ENCODE results near the gene ZNF248.
A peak's percentile ranks its signal among the peaks of the same experiment; 100 is the strongest.
"Not testable (repeated sequence)": the region's sequence is repeated elsewhere in the genome, so short reads cannot be mapped to it uniquely, and the experiment has no call there.

Gene ZNF248

DNA sequence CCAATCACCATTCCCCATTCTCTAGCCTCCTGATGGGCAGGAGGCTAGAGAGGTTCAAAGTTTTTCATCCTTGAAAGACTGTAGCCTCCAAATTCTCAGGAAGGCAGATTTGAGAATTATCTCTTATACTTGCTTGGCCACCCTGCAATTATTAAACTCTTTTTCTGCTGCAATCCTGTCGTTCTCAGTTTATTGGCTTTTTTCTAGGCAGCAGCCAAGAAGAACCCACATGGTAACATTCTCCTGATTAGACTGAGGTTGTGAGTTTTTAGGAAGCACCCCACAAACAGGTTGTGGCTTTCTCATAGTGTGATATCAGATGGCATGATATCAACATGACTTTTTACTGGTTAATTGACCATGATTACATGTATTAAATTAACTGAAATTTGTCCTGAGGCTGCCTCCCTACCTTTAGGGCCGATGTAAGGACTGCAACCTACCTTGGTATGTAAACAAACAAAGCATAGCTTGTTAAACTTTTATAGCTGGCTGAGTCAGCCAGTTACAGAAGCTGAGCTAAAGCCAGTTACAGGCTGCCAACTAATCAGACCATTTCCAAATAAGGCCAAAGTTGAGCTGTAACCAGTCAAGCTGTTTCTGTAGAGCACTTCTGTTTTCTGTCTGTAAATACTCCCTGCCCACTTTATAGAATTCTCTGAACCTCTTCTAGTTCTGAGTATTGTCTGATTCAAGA is 3.2 kb upstream of the ZNF248 start:
- DNase-seq (ENCODE audit: low spot score), result peak; percentile 37

DNA sequence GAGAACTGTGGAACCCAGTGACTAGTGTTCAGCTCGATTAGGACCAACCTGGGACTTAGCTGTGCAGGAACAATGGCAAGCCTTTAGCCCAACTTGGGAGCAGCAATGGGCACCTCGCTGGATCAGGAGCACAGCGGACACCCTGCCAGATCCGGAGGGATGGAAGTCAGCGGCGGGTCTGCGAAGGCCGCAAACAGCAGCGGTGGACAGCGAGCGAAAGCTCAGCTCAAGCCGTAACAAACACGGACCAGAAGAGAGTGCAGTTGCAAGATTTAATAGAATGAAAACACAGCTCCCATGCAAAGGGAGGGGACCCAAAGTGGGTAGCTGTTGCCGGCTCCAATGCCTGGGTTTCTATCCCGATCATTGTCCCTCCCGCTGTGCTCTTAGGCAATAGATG is 1.9 kb upstream of the ZNF248 start:
- DNase-seq (ENCODE audit: low spot score); POLR2A ChIA-PET (ENCODE audit: low non-redundant PET); CTCF ChIA-PET; H3K27ac ChIP-seq: not testable (repeated sequence)

More for the DNA sequence above, 3.2 kb upstream of the ZNF248 start:
- CTCF ChIA-PET, result no interaction called here
- TF ChIP-seq, protein P1, sequence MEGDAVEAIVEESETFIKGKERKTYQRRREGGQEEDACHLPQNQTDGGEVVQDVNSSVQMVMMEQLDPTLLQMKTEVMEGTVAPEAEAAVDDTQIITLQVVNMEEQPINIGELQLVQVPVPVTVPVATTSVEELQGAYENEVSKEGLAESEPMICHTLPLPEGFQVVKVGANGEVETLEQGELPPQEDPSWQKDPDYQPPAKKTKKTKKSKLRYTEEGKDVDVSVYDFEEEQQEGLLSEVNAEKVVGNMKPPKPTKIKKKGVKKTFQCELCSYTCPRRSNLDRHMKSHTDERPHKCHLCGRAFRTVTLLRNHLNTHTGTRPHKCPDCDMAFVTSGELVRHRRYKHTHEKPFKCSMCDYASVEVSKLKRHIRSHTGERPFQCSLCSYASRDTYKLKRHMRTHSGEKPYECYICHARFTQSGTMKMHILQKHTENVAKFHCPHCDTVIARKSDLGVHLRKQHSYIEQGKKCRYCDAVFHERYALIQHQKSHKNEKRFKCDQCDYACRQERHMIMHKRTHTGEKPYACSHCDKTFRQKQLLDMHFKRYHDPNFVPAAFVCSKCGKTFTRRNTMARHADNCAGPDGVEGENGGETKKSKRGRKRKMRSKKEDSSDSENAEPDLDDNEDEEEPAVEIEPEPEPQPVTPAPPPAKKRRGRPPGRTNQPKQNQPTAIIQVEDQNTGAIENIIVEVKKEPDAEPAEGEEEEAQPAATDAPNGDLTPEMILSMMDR (conservative IDR thresholded peaks at IDR 0.05; ENCODE audit: low read depth), result no peak
- no peak overlapping the region for H3K27ac ChIP-seq
- POLR2A ChIA-PET (ENCODE audit: low non-redundant PET), result no interaction called here

DNA sequence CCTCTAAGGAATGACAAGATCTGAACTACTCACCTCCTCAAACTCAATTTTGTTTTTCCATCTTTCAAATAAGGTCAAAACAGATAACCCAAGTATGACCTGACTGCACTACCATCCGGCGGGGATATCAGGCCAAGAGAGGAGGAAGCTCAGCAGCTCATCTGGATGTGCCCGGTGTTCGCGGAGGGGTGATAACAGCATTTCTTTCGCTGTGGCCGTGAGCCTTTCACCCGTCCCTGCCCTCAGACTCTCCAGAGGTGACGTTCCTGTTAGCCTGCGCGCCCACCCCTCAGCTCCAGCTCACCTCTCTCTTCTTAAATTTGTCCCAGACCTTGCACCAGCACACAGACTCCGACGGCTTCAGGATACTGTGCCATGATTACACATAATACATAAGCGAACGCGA is 526 bp downstream of the ZNF248 start:
- CTCF ChIA-PET, result interaction anchor here (0.8 kb wide), 1 partner anchor 34 kb away, joined by 5 read pairs; no protein-coding TSS in a partner anchor
- TF ChIP-seq, protein P1 (conservative IDR thresholded peaks at IDR 0.05; ENCODE audit: low read depth), result no peak
- H3K27ac ChIP-seq, result peak overlapping the region; percentile 98
- POLR2A ChIA-PET (ENCODE audit: low non-redundant PET), result no interaction called here
- DNase-seq (ENCODE audit: low spot score), result peak; percentile 18

DNA sequence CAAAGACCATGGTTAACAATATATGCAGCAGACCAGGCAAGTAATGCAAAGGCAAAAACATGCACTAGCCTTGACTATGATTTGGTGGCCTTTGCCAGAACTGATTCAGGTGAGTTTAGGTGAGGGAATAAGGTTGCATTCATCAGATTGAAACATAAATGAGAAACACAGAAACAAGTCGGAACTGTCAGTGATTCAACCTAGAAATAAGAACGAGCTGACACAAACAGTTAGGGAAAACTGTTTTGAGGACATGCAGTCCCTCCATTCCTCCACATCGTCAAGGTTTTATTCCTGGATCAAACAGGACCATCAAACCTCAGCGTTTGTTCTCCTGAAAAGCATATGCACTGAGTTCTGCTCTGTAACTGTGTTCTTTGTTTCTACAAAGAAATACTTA is 1.8 kb downstream of the ZNF248 start:
- TF ChIP-seq, protein P1 (conservative IDR thresholded peaks at IDR 0.05; ENCODE audit: low read depth), result no peak
- DNase-seq (ENCODE audit: low spot score), result no peak
- H3K27ac ChIP-seq, result no peak overlapping the region
- CTCF ChIA-PET, result no interaction called here
- POLR2A ChIA-PET (ENCODE audit: low non-redundant PET), result no interaction called here

DNA sequence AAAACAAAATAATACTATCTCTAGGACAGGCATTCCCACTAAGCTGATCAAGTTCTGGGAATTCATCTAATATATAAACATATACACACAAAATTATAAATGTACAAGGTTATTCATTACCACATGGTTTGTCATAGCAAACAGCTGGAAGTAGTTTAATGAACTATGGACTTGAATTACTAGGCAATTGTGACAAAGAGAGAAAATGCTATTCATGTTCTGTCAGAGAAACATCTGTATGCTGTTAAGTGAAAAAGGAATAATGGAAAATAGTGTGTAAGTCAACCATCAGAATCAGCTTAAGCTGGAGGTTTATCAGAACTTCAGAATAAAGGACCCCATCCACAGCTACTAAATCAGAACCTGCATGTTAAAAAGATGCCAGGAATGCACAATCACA is 2.8 kb downstream of the ZNF248 start:
- TF ChIP-seq, protein P1 (conservative IDR thresholded peaks at IDR 0.05; ENCODE audit: low read depth), result no peak
- ChIA-PET CTCF (no interaction called here), POLR2A (ENCODE audit: low non-redundant PET) (no interaction called here)
- no peak for DNase-seq (ENCODE audit: low spot score)
- H3K27ac ChIP-seq, result no peak overlapping the region

DNA sequence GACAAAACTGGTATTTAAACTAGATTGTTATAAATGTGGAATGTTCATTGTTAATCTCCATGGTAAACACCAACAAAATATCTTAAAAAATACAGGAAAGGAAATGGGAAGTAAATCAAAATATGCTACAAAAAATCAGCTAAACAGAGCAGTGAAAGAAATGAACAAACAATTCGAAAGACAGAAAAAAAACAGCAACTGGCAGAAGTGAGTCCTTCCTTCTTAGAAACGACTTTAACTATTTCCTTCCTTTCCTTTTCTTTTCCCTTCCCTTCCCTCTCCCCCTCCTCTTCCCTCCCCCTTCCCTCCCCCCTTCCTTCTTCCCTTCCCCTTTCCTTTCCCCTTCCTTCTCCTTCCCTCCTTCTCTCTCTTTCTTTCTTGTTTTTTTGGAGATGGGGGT is 12.8 kb downstream of the ZNF248 start:
- DNase-seq (ENCODE audit: low spot score), result no peak
- POLR2A ChIA-PET (ENCODE audit: low non-redundant PET), result no interaction called here
- CTCF ChIA-PET, result no interaction called here
- TF ChIP-seq, protein P1 (conservative IDR thresholded peaks at IDR 0.05; ENCODE audit: low read depth), result no peak
- H3K27ac ChIP-seq, result no peak overlapping the region

DNA sequence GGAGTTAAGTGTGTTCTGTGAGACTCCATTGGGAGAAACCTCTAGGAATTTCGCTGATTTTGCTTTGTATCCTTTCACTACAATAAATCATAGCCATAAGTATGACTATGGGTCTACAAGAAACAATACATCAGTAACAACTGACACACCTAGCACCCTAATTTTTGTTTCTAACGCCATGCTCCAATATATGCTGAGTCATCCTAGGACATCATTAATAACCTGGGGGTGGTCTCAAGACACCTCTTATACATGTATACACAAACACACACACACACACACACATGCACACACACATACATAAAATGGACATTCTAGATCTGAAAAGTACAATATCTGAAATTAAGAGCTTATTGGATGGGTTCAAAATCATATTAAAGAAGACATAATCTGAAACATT is 18.2 kb downstream of the ZNF248 start:
- ChIA-PET CTCF (interaction anchor here (0.5 kb wide), 1 partner anchor 11 kb away, joined by 3 read pairs; no protein-coding TSS in a partner anchor), POLR2A (ENCODE audit: low non-redundant PET) (no interaction called here)
- H3K27ac ChIP-seq, result no peak overlapping the region
- TF ChIP-seq, protein P1 (conservative IDR thresholded peaks at IDR 0.05; ENCODE audit: low read depth), result no peak
- DNase-seq (ENCODE audit: low spot score), result no peak

Data from RWPE1 (cell line).